Activated naive CD4-positive, alpha-beta T cell treated with anti-CD3 and anti-CD28 coated beads, Interleukin-2, amount 50 U/mL, for 24 hours (primary cell): ENCODE results near the gene GUK1.
A peak's percentile ranks its signal among the peaks of the same experiment; 100 is the strongest.
"Not testable (repeated sequence)": the region's sequence is repeated elsewhere in the genome, so short reads cannot be mapped to it uniquely, and the experiment has no call there.

Source experiments
- H3K27ac Mint-ChIP-seq: one replicate; pipeline ENCODE4 v1.8.0; 2021; ENCODE audit warnings: mild to moderate bottlenecking, mixed read lengths
- H3K27me3 Mint-ChIP-seq: one replicate; pipeline ENCODE4 v1.8.0; 2021; ENCODE audit warnings: mixed read lengths
- H3K36me3 Mint-ChIP-seq: one replicate; pipeline ENCODE4 v1.8.0; 2021; ENCODE audit warnings: mixed read lengths
- H3K4me1 Mint-ChIP-seq: one replicate; pipeline ENCODE4 v1.8.0; 2021; ENCODE audit warnings: mixed read lengths
- H3K4me3 Mint-ChIP-seq: one replicate; pipeline ENCODE4 v1.8.0; 2021; ENCODE audit warnings: mild to moderate bottlenecking, mixed read lengths
- H3K9me3 Mint-ChIP-seq: one replicate; pipeline ENCODE4 v1.8.0; 2021; ENCODE audit warnings: mixed read lengths

The GUK1 gene

DNA sequence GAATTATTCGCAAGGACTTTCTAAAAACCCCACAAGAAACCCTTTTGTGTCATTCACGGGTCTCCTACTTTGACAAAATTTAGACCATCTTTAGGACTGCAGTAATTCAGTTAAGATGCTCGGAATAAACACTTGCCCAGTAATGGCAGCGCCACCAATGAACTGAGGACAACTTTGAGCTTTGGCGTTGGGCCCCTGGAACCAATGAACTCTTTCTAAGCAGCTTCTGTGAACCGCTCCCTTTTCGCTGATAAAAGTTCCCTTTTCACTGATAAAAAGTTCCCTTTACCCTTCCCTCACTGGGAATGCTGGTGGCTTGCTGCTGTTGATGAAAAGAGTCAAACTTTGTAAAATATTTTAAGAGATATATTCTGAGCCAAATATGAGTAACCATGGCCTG is 29.5 kb upstream of the GUK1 start:
- H3K9me3 Mint-ChIP-seq, result no peaks in the 10 kb centered on the region
- H3K36me3 Mint-ChIP-seq, result no peaks in the 10 kb centered on the region
- peaks cover 25% of the 10 kb centered on the region for H3K4me1 Mint-ChIP-seq
- H3K27me3 Mint-ChIP-seq, result no peaks in the 10 kb centered on the region
- H3K27ac Mint-ChIP-seq, result no peak overlapping the region
- H3K4me3 Mint-ChIP-seq, result no peak overlapping the region

- not testable (repeated sequence) for H3K4me3 Mint-ChIP-seq, H3K36me3 Mint-ChIP-seq, H3K27me3 Mint-ChIP-seq, H3K9me3 Mint-ChIP-seq, H3K27ac Mint-ChIP-seq
- H3K4me1 Mint-ChIP-seq, result peaks cover 25% of the 10 kb centered on the region
Measured at GRCh38 chr1:228111315-228111714, 28.8 kb upstream of the GUK1 start.

GRCh38 chr1:228112167-228112566 is 27.9 kb upstream of the GUK1 start:
- no peaks in the 10 kb centered on the region for H3K27me3 Mint-ChIP-seq
- H3K27ac Mint-ChIP-seq, result no peak overlapping the region
- no peaks in the 10 kb centered on the region for H3K36me3 Mint-ChIP-seq
- H3K4me1 Mint-ChIP-seq, result peaks cover 25% of the 10 kb centered on the region
- no peak overlapping the region for H3K4me3 Mint-ChIP-seq
- no peaks in the 10 kb centered on the region for H3K9me3 Mint-ChIP-seq

- no peak overlapping the region for H3K27ac Mint-ChIP-seq
Measured at GRCh38 chr1:228112617-228113016, 27.5 kb upstream of the GUK1 start.

GRCh38 chr1:228114827-228115226 is 25.3 kb upstream of the GUK1 start:
- Mint-ChIP-seq H3K4me3 (no peak overlapping the region), H3K36me3 (no peaks in the 10 kb centered on the region), H3K27ac (no peak overlapping the region), H3K9me3 (no peaks in the 10 kb centered on the region), H3K27me3 (no peaks in the 10 kb centered on the region), H3K4me1 (peaks cover 5% of the 10 kb centered on the region)

More at GRCh38 chr1:228112617-228113016, 27.5 kb upstream of the GUK1 start:
- H3K4me1 Mint-ChIP-seq, result peaks cover 22% of the 10 kb centered on the region
- H3K36me3 Mint-ChIP-seq, result no peaks in the 10 kb centered on the region
- H3K9me3 Mint-ChIP-seq, result no peaks in the 10 kb centered on the region
- H3K27me3 Mint-ChIP-seq, result no peaks in the 10 kb centered on the region
- H3K4me3 Mint-ChIP-seq, result no peak overlapping the region

DNA sequence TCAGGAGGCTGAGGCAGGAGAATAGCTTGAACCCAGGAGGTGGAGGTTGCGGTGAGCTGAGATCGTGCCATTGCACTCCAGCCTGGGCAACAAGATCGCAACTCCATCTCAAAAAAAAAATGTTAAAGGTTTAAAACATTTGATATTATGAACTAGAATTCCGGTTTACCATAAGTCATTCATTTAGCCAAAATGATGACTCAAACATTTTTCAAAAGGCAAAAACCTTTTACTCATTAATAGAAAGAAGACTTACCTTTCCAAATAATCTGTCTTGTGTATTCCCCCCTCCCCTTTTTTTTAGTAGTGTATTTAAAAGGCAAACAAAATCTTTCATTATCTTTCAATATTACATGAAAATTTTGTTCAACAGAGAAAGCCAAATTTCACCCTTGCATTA is 22.7 kb upstream of the GUK1 start:
- Mint-ChIP-seq H3K4me3 (no peak overlapping the region), H3K36me3 (no peaks in the 10 kb centered on the region), H3K27me3 (no peaks in the 10 kb centered on the region), H3K27ac (no peak overlapping the region), H3K9me3 (no peaks in the 10 kb centered on the region), H3K4me1 (peaks cover 4% of the 10 kb centered on the region)

DNA sequence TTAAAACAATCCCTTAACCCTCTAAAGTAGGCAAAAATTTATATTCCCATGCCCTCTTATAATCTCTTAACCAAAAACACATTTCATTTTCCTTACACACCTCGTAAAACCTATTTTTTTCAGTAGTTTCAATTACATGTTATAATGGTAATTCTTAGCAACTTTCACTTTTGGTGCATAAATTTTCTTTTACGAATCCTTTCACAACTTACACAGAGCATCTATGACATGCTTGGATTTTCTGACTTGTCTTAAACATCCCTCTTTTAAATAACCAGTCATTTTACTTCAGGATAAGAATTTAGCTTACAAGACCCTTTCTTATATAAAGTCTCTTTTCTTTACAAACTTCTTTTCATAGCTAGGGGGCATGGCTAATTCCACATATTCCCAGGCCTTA is 22.0 kb upstream of the GUK1 start:
- no peaks in the 10 kb centered on the region for H3K36me3 Mint-ChIP-seq
- H3K27me3 Mint-ChIP-seq, result no peaks in the 10 kb centered on the region
- no peaks in the 10 kb centered on the region for H3K9me3 Mint-ChIP-seq
- H3K4me1 Mint-ChIP-seq, result peaks cover 4% of the 10 kb centered on the region
- H3K4me3 Mint-ChIP-seq, result no peak overlapping the region
- H3K27ac Mint-ChIP-seq, result no peak overlapping the region

DNA sequence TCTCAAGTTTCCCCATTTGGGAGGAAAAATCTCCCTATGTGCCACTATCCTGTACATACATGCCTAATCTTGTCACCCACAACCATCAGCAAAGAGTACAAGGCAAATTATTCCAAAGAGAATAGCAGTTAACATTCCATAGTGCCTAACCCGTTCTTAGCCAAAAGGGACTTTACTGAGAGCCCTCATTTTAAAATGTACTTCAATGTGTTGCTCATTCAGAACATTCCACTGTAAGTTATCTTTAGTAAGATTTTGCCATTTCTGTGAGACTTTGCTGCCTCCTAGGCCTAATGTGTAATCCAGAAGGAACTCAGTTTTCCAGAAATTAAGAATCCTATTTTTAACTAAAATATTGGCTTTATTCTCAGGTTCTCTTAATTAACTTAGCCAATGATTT is 19.7 kb upstream of the GUK1 start:
- no peak overlapping the region for H3K4me3 Mint-ChIP-seq
- H3K4me1 Mint-ChIP-seq, result peaks cover 4% of the 10 kb centered on the region
- H3K27ac Mint-ChIP-seq, result no peak overlapping the region
- no peaks in the 10 kb centered on the region for H3K9me3 Mint-ChIP-seq
- no peaks in the 10 kb centered on the region for H3K36me3 Mint-ChIP-seq
- H3K27me3 Mint-ChIP-seq, result no peaks in the 10 kb centered on the region

DNA sequence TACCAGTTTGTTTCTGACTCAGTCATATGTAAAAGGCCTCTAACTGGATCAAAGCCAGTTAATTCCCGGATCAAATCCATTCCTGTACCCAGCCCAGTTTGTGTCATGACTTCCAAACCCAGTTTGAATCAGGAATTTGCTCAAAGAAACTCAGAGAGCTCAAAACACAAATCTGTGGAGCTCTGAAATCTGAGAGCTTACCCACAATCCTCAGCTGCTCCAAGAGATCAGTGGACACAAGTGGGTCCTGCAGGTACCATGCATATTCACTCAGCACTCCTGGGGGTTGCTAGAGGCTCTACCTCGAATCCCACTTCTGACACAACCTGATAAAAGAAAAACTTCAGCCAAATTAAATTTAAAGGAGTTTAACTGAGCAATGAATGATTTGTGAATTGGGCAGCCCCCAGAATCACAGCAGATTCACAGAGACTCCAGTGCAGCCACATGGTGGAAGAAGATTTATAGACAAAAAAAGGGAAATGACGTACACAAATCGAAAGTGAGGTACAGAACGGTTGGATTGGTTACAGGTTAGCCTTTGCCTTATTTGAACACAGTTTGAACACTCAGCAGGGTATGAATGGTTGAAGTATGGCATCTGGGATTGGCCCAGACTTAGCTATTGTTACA is 19.1 kb upstream of the GUK1 start:
- Mint-ChIP-seq H3K27ac (no peak overlapping the region), H3K36me3 (no peaks in the 10 kb centered on the region), H3K9me3 (no peaks in the 10 kb centered on the region), H3K4me1 (peaks cover 4% of the 10 kb centered on the region), H3K27me3 (no peaks in the 10 kb centered on the region), H3K4me3 (peak overlapping the region; percentile 40)

DNA sequence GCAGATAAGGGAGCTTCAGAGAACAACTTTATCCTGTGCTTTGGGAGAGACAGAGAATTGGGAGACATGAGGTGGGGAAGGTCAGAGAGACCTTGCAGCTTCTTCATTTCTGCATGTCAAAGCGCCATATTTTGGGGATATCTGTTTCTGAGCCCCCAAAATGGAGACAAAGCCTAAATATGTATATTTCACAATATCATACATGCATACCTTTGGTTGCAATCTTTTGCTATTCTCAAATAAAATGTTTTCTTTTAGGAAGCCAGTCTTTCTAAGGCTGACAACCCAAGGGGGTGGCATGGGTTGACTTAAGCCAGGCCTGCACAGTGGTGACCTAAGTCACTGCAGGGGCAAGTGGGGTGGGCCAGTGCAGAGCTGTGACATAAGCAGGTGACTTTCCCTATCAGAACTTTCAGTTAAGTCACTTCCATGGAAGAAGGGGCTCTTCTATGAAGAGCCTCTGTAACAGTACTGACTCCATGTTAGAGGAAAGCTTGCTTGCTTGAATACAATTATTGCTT is 17.1 kb upstream of the GUK1 start:
- Mint-ChIP-seq H3K27ac (no peak overlapping the region), H3K36me3 (no peaks in the 10 kb centered on the region), H3K4me3 (no peak overlapping the region), H3K9me3 (no peaks in the 10 kb centered on the region), H3K27me3 (no peaks in the 10 kb centered on the region), H3K4me1 (peaks cover 4% of the 10 kb centered on the region)

- no peak overlapping the region for H3K27ac Mint-ChIP-seq
- no peaks in the 10 kb centered on the region for H3K27me3 Mint-ChIP-seq
- H3K36me3 Mint-ChIP-seq, result no peaks in the 10 kb centered on the region
- H3K4me3 Mint-ChIP-seq, result no peak overlapping the region
- H3K4me1 Mint-ChIP-seq, result peaks cover 4% of the 10 kb centered on the region
- H3K9me3 Mint-ChIP-seq, result no peaks in the 10 kb centered on the region
Measured at GRCh38 chr1:228123505-228123904, 16.6 kb upstream of the GUK1 start.

- Mint-ChIP-seq H3K36me3 (no peaks in the 10 kb centered on the region), H3K4me3 (no peak overlapping the region), H3K4me1 (peaks cover 4% of the 10 kb centered on the region), H3K27ac (no peak overlapping the region), H3K9me3 (no peaks in the 10 kb centered on the region), H3K27me3 (no peaks in the 10 kb centered on the region)
Measured at GRCh38 chr1:228125185-228125584, 14.9 kb upstream of the GUK1 start.

GRCh38 chr1:228131766-228132165 is 8.3 kb upstream of the GUK1 start:
- Mint-ChIP-seq H3K27me3 (peaks cover 2% of the 10 kb centered on the region), H3K36me3 (no peaks in the 10 kb centered on the region), H3K9me3 (no peaks in the 10 kb centered on the region), H3K4me3 (no peak overlapping the region), H3K4me1 (peaks cover 4% of the 10 kb centered on the region), H3K27ac (no peak overlapping the region)

DNA sequence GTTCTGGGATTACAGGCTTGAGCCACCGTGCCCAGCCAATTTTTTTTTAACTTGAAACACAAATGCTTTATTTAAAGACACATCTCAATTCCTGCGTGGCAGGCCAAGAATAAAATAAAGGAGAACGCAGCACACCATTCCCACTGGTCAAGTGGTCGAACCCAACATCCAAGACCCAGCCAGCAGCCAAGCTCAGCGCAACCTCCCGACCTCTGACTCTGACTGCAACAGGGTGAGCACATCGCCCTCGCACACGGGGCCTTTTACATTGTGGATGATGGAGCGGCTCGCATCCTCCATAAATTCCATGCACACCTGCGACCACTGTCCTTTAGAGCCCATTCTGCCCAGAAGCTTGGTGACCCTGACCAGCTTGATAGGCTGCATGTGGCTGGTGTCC is 5.5 kb upstream of the GUK1 start:
- Mint-ChIP-seq H3K27me3 (peaks cover 2% of the 10 kb centered on the region), H3K4me1 (peaks cover 5% of the 10 kb centered on the region), H3K36me3 (no peaks in the 10 kb centered on the region), H3K9me3 (no peaks in the 10 kb centered on the region), H3K4me3 (no peak overlapping the region), H3K27ac (no peak overlapping the region)

DNA sequence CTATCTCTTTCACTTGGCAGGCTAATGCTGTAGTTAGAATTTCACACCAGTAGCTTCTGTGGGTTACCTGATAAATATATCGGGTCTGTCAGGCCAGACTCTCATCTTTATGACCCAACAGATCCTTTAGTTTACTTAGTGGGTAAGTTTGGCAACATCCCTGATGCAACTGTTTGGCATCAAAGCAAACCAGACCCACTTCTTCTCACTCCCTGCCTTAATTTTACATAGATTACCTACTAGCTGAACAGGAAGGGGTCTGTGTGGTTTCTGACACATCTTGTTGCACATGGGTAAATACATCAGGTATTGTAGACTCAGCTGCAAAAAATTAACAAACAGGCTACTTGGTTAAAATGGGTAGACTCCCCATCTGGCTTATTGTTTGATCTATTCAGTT is 3.2 kb upstream of the GUK1 start:
- no peak overlapping the region for H3K27ac Mint-ChIP-seq

DNA sequence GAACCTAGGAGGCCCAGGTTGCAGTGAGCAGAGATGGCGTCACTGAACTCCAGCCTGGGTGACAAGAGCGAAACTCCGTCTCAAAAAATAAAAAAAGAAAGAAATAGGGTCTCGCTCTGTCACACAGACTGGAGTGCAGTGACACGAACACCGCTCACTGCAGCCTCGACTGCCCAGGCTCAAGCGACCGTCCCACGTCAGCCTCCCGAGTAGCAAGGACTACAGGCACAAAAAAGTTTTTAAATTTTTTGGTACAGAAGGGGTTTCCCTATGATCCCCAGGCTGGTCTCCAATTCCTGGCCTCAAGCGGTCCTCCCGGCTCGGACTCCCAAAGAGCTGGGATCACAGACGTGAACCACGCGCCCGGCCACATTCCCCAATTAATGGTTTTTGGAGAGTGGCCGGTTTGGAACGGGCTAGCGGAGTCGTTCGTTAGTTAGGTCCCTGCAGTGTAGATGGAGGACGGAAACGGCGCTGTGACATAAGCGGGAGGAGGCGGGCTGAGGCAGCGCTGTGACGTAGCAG is 611 bp upstream of the GUK1 start:
- Mint-ChIP-seq H3K36me3 (no peaks in the 10 kb centered on the region), H3K27me3 (no peaks in the 10 kb centered on the region), H3K27ac (peak overlapping the region; percentile 90), H3K4me1 (peaks cover 31% of the 10 kb centered on the region), H3K4me3 (peak overlapping the region; percentile 98), H3K9me3 (no peaks in the 10 kb centered on the region)

More for the DNA sequence above, 3.2 kb upstream of the GUK1 start:
- Mint-ChIP-seq H3K9me3 (no peaks in the 10 kb centered on the region), H3K4me1 (peaks cover 9% of the 10 kb centered on the region), H3K36me3 (no peaks in the 10 kb centered on the region), H3K4me3 (no peak overlapping the region), H3K27me3 (no peaks in the 10 kb centered on the region)

DNA sequence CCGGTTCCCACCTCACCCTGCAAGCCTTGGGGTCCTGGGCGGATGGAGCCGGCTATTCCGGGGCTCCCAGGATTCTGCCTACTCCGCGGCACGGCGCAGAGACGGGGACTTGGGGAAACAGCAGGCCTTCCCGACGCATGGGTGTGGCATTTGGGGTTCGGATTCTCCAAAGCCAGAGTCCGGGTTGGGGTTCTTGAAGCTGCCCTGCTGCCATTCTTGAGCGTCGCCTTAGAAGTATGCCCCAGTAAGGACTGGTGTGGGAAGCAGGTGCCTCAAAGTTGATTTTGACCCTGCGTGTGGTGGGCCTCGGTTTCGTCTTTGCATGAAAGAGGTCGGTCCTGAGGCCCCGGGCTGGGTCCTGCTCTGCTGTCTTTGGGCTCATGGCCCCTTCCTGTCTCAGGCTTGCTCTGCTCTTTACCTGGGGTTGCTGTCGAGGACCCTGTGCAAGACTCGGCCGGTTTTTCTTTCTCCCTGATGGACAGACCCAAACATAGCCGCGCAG is 696 bp downstream of the GUK1 start:
- no peaks in the 10 kb centered on the region for H3K27me3 Mint-ChIP-seq
- peak overlapping the region; percentile 93 for H3K27ac Mint-ChIP-seq
- no peaks in the 10 kb centered on the region for H3K36me3 Mint-ChIP-seq
- H3K9me3 Mint-ChIP-seq, result no peaks in the 10 kb centered on the region
- H3K4me1 Mint-ChIP-seq, result peaks cover 31% of the 10 kb centered on the region
- H3K4me3 Mint-ChIP-seq, result peak overlapping the region; percentile 98
